H7 (cell line): ENCODE data around the gene ARHGAP40. TPM values are rescaled to one million over a fixed set of nuclear protein-coding genes. Genes with fewer than 3 reads are reported as not detected.
A peak's percentile ranks its signal among the peaks of the same experiment; 100 is the strongest.
"Not testable (repeated sequence)": the region's sequence is repeated elsewhere in the genome, so short reads cannot be mapped to it uniquely, and the experiment has no call there.

Experiments used
- DNase-seq: peaks from one replicate; pipeline ENCODE4 v3.0.0; 2012
- H3K27me3 ChIP-seq: 2 replicates; pipeline ENCODE4 v1.6.0; 2011; ENCODE audit warnings: mild to moderate bottlenecking, low read length; ENCODE audit not compliant: control insufficient read depth, insufficient read depth
- H3K36me3 ChIP-seq: replicated peaks from 2 replicates; pipeline ENCODE4 v1.5.1; 2011; ENCODE audit warnings: low read length; ENCODE audit not compliant: control insufficient read depth, insufficient read depth
- H3K4me3 ChIP-seq: 2 replicates; pipeline ENCODE4 v1.5.1; 2011; ENCODE audit warnings: low read depth, mild to moderate bottlenecking, control low read depth, low read length, moderate library complexity; ENCODE audit not compliant: insufficient read depth
- total RNA-seq: library from RNA; depleted of rRNA; stranded (reverse); fragments of >200 nt; shearing (Covaris generic); gene quantifications from 2 replicates; pipeline ENCODE4 v1.2.3, GENCODE V29; 2014

ARHGAP40 gene
- total RNA-seq, 1 experiment from 2014 or later = 13.2 TPM

- DNase-seq, H3K4me3 ChIP-seq: not testable (repeated sequence)
These were observed 5.7 kb upstream of the ARHGAP40 start for GRCh38 chr20:38595886-38596285.

GRCh38 chr20:38599410-38599882 is 2.2 kb upstream of the ARHGAP40 start:
- peak; percentile 43 for DNase-seq
- H3K27me3 ChIP-seq = no peaks in the 10 kb centered on the region
- no peaks in the 10 kb centered on the region for H3K36me3 ChIP-seq
- H3K4me3 ChIP-seq = no peak overlapping the region

More at GRCh38 chr20:38595886-38596285, 5.7 kb upstream of the ARHGAP40 start:
- not testable (repeated sequence) for H3K36me3 ChIP-seq, H3K27me3 ChIP-seq

GRCh38 chr20:38600057-38600456 is 1.6 kb upstream of the ARHGAP40 start:
- Histone ChIP-seq H3K4me3 (no peak overlapping the region), H3K36me3 (no peaks in the 10 kb centered on the region), H3K27me3 (no peaks in the 10 kb centered on the region)
- DNase-seq = no peak

- DNase-seq = peak; percentile 54
- Histone ChIP-seq H3K36me3 (no peaks in the 10 kb centered on the region), H3K27me3 (no peaks in the 10 kb centered on the region), H3K4me3 (peak overlapping the region; percentile 65)
These were observed 574 bp downstream of the ARHGAP40 start for GRCh38 chr20:38602185-38602581.

- no peak for DNase-seq
These were observed 1.7 kb downstream of the ARHGAP40 start for GRCh38 chr20:38603286-38603685.

GRCh38 chr20:38604873-38605303 is 3.3 kb downstream of the ARHGAP40 start:
- DNase-seq = no peak
- H3K27me3 ChIP-seq = no peaks in the 10 kb centered on the region
- no peaks in the 10 kb centered on the region for H3K36me3 ChIP-seq
- H3K4me3 ChIP-seq = no peak overlapping the region

More at GRCh38 chr20:38603286-38603685, 1.7 kb downstream of the ARHGAP40 start:
- Histone ChIP-seq H3K4me3 (no peak overlapping the region), H3K27me3 (no peaks in the 10 kb centered on the region), H3K36me3 (no peaks in the 10 kb centered on the region)

GRCh38 chr20:38607351-38607750 is 5.7 kb downstream of the ARHGAP40 start:
- no peaks in the 10 kb centered on the region for H3K27me3 ChIP-seq
- no peaks in the 10 kb centered on the region for H3K36me3 ChIP-seq
- DNase-seq = peak; percentile 50
- no peak overlapping the region for H3K4me3 ChIP-seq

- Histone ChIP-seq H3K36me3 (no peaks in the 10 kb centered on the region), H3K27me3 (no peaks in the 10 kb centered on the region), H3K4me3 (no peak overlapping the region)
- DNase-seq = peak; percentile 25
These were observed 6.6 kb downstream of the ARHGAP40 start for GRCh38 chr20:38608188-38608587.

GRCh38 chr20:38609815-38610214 is 8.2 kb downstream of the ARHGAP40 start:
- peak; percentile 35 for DNase-seq
- Histone ChIP-seq H3K27me3 (no peaks in the 10 kb centered on the region), H3K36me3 (no peaks in the 10 kb centered on the region), H3K4me3 (no peak overlapping the region)

- DNase-seq = no peak
- H3K4me3 ChIP-seq = no peak overlapping the region
These were observed 8.9 kb downstream of the ARHGAP40 start for GRCh38 chr20:38610521-38610920.

GRCh38 chr20:38612751-38613515 is 11.3 kb downstream of the ARHGAP40 start:
- Histone ChIP-seq H3K36me3 (no peaks in the 10 kb centered on the region), H3K4me3 (no peak overlapping the region), H3K27me3 (no peaks in the 10 kb centered on the region)
- DNase-seq = peak; percentile 38

More at GRCh38 chr20:38610521-38610920, 8.9 kb downstream of the ARHGAP40 start:
- no peaks in the 10 kb centered on the region for H3K27me3 ChIP-seq
- no peaks in the 10 kb centered on the region for H3K36me3 ChIP-seq

GRCh38 chr20:38615283-38615682 is 13.7 kb downstream of the ARHGAP40 start:
- Histone ChIP-seq H3K27me3 (no peaks in the 10 kb centered on the region), H3K36me3 (no peaks in the 10 kb centered on the region), H3K4me3 (no peak overlapping the region)
- no peak for DNase-seq

GRCh38 chr20:38616457-38616856 is 14.8 kb downstream of the ARHGAP40 start:
- Histone ChIP-seq H3K36me3 (no peaks in the 10 kb centered on the region), H3K27me3 (no peaks in the 10 kb centered on the region), H3K4me3 (no peak overlapping the region)
- DNase-seq = no peak

- DNase-seq = peak; percentile 70
- no peaks in the 10 kb centered on the region for H3K27me3 ChIP-seq
- H3K4me3 ChIP-seq = no peak overlapping the region
- no peaks in the 10 kb centered on the region for H3K36me3 ChIP-seq
These were observed 15.6 kb downstream of the ARHGAP40 start for GRCh38 chr20:38617011-38617829.

GRCh38 chr20:38617830-38618196 is 16.2 kb downstream of the ARHGAP40 start:
- DNase-seq = no peak

More at GRCh38 chr20:38617830-38618196, 16.2 kb downstream of the ARHGAP40 start:
- H3K36me3 ChIP-seq = no peaks in the 10 kb centered on the region
- H3K27me3 ChIP-seq = no peaks in the 10 kb centered on the region
- no peak overlapping the region for H3K4me3 ChIP-seq
